ENCODE measurements around the gene ZNF44.

The ZNF44 gene

DNA sequence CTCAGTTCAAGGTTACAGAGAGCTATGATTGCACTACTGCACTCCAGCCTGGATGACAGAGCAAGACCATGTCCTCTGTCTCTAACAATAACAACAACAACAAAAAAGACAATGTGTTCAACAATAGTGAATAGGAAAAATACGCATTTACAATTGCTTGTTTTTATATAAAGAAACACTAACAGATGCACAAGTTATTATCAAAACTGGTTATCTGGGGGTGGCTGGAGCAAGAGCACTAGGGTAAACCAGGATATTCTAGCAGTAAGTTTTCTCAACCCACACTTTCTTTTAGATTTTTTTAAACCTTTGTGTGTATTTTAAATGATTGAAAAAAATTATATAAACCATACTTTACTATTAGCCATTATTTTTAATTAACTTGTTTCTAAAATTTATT is 33.1 kb downstream of the ZNF44 start:
- DNase-seq (ENCODE audit: low spot score): no peak

DNA sequence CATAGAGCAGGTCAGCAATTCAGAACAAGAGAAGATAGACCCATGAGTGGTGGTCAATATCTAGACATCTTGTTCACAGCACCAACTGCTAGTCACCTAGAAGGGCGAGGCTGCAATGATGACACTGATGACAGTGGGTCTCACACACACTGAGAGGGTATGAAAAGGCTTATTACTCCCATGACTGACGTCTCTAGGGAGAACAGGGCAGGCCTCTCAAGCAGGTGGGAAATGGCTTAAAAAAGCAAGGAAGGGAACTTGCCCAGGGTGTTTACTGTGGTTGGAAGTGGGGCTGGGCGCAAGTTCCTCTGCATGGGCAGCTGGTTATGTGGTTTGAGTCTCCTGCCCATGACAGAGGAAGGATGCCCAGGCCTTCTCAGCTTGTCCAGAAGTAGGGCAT is 33.8 kb downstream of the ZNF44 start:
- DNase-seq (ENCODE audit: low spot score): no peak

DNA sequence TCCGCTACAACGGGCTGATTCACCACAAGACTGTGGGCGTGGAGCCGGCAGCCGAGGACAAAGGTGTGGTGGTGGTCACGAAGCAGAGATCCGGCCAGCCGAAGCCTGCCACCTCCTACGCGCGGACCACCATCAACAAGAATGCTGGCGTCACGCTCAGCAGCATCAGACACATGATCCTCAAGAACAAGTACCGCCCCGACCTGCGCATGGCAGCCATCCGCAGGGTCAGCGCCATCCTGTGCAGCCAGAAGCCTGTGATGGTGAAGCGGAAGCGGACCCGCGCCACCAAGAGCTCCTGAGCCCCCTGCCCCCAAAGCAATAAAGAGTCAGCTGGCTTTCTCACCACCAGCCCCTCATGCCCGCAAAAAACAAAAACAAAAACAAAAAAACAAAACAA is 34.4 kb downstream of the ZNF44 start:
- DNase-seq (ENCODE audit: low spot score): no peak

DNA sequence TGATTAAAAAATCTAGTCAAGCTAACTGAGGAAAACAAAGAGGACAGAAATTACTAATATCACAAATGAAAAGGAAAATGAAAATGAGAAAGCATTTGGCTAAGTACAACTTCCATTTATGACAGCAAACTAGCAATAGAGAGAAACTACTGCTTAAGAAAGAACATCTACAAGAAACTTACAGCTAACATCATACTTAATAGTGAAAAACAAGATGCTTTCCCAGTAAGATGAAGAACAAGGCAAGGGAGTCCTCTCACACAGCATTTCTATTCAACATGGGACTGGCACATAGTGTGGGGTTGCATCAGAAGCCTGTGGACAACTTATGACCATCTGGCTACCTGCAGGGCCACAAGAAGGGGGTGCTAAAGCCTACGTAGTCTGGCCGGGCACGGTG is 39.3 kb downstream of the ZNF44 start:
- no peak for DNase-seq (ENCODE audit: low spot score)

DNA sequence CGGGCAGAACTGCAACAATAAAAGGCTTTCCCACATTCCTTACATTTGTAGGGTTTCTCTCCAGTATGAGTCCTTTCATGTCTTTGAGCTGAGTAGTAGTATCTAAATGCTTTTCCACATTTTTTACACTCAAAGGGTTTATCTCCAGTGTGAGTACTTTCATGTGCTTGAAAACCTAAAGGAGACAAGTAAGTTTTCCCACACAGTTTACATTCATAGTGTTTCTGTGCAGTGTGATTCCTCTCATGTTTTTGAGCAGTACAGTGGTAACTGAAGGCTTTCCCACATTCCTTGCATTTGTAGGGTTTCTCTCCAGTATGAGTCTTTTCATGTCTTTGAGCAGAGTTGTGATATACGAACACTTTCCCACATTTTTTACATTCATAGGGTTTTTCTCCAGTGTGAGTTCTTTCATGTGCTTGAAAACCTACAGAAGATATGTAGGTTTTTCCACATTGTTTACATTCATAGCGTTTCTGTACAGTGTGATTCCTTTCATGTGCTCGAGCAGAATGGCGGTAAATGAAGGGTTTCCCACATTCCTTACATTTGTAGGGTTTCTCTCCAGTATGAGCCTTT is 47.0 kb downstream of the ZNF44 start:
- no peak for DNase-seq (ENCODE audit: low spot score)

DNA sequence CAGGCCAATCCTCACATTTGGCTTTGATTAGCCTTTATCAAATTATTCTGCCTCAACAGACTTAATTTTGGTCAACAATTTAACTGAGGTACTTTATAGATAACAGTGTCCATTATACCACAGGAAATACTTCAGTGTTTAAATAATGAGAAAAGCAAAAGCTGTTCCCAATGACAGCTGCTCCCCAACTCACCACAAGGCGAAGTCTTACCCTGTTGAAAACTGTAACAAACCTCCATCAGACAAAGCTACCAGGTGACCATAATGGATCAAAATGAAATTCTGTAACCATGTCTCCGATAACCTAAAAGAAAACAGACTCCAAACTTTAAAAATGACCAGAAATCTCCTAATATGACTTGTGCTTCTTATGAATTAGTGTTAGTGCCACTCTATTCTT is 50.3 kb downstream of the ZNF44 start:
- no peak for DNase-seq (ENCODE audit: low spot score)

DNA sequence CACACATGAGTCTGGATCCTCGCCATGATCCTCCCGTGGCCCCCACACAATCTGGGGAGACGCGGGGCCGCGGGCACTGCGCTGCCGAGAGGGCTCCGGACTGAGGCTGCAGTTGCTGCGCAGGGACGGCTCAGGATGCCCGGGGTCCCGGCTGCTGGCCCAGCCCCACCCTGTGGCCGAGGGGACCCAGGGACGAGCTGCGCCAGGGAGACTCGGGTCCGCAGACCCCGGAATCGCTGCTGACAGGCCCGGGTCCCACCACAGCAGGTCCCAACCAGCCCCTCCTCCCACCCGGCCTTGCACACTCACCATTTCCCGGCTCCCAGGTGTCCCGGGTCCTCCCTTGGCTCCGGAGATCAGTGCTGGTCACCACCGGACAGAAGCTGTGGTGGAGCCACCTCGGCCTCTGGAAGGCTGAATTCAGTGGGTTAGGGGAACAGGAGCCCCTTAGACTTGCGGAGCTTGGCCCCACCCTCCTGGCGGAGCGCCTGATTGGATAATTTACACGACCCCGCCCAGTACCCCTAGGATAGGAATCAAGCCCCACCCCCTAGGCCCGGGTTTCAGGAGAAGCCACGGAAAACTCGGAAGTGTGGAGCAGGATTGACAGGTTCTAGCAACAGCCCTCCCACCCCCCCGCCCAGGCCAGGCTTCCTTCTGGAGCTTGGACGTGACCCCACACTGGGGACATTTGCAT is 57.4 kb downstream of the ZNF44 start:
- no peak for DNase-seq (ENCODE audit: low spot score)

DNA sequence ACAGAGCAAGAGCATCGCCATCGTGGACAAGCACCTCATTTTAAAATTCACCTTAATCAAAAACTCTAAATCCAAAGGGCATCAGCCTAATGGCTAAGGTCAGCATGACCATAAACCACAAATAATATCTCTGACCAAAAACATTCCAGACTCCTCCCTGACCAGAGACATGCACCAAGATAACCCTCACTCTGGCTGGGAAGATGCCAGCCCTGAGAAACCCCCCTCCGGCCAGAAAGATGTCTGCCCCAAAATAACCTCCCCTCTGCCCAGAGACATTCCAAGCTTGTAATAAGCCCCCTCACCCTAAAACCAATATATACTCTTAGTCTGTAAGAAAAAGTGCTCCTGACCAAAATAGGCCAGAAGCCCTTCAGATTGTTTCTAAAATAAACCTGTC is 61.7 kb downstream of the ZNF44 start:
- DNase-seq (ENCODE audit: low spot score): no peak

DNA sequence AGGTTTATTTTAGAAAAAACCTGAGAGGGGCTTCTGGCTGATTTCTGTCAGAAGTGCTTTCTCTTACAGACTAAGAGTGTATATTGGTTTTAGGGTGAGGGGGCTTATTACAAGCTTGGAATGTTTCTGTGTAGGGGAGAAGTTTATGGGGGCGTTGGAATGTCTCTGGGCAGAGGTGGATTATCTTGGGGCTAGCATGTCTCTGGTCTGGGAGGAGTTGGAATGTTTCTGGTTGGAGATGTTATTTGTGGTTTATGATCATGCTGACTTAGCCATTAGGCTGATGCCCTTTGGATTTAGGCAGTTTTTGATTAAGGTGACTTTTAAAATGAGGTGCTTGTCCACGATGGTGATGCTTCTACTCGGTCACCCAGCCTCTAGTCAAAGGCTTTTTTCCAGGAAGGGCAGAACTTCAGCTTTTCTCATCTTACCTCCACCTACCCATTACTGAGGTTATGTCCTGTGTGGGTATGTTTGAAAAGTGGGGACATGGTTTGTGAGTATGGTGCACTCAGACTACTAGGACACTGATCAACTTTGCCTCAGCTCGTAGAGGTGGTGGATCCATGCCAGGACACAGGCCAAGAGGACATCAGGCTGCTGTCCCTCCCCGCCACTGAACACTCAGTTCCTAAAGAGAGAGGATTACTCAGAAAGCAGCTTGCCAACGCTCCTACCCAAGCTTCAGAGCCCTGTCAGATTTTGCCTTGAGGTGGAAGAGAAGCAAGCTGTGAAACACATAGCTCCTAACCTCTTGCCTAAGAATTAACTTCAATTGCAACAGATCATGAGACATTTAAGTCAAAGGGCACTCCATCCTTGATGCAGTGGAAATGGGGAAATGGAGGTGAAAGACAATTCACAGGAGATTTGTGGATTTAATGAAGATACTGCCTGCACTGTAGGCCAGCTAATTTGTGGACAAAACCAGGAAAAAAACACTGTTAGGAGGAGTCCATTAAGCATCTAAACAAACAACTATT is 63.6 kb downstream of the ZNF44 start:
- no peak for DNase-seq (ENCODE audit: low spot score)

DNA sequence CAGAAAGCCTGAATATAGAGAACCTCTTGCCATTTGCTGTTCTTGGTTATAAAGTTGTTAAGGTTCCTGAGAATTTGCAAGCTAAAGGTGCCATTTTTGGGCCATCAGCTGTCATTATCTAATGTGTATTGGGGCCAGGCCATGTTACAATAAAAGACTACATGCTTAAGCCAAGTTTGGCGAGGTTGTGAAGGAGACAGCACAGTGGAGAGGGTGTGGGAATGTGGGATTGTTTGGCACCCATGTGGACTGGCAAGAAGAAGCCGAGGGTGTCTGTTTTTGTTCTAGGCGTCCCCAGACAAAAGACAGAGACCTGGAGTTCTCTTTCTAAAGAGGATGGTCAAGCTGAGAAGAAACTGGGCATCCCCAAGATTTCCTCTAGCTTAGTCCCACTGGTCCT is 64.7 kb downstream of the ZNF44 start:
- no peak for DNase-seq (ENCODE audit: low spot score)

DNA sequence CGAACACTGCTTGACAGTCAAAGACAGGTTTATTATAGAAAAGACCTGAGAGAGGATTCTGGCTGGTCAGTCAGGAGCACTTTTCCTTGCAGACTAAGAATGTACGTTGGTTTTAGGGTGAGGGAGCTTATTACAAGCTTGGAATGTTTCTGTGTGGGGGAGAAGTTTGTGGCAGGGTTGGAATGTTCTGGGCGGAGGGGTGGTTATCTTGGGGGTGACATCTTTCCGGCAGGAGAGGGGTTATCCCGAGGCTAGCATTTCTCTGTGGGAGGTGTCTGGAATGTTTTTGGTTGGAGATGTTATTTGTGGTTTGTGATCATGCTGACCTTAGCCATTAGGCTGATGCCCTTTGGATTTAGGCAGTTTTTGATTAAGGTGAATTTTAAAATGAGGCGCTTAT is 70.0 kb downstream of the ZNF44 start:
- no peak for DNase-seq (ENCODE audit: low spot score)

DNA sequence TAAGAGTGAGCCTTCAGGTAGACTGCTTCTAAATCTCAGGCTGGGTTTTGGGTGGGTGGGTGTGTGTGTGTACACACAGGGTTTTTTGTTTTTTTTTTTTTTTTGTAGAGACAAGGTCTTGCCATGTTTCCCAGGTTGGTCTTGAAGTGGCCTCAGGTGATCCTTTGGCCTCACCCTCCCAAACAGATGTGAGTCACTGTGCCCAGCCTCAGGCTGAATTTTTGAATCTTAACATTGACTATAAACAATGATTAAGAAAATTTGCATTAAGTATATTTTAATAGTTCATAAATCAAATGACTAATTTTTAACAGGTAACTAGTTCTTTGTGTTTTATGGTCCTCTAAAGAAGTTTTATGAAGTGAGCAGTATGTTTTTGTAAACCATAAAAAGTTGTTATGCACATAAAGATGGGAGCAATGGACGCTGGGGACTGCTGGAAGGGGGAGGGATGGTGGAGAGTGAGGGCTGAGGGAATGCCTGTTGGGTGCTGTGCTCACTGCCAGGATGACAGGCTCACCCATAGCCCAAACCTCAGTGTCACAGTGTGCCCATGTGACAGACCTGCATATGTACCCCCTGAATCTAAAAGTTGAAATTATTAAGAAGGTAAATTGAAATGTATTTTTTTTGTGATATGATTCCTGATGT is 71.6 kb downstream of the ZNF44 start:
- DNase-seq (ENCODE audit: low spot score): no peak

Measured in LoVo (cell line).